Measurements from ENCODE around the gene ARHGEF3. TPM values are rescaled to one million over a fixed set of nuclear protein-coding genes. Genes with fewer than 3 reads are reported as not detected.

Gene ARHGEF3
- total RNA-seq, 1 donor from 2014 or later, result 17.4 TPM

GRCh38 chr3:56706629-56707028 lies 95.1 kb downstream of the ARHGEF3 start:
- no peak for TF ChIP-seq POLR2AphosphoS5 (IDR thresholded peaks at IDR 0.05; ENCODE audit: insufficient read depth in 1 of 2, low read depth in 1 of 2)
- DNase-seq (ENCODE audit: extremely low spot score in 2 of 2), result no peak
- no peak overlapping the region for H3K4me3 ChIP-seq
- intact Hi-C loops (cut with DNase I), result no loop called here
- no peaks in the 10 kb centered on the region for H3K36me3 ChIP-seq
- H3K9me3 ChIP-seq, result no peaks in the 10 kb centered on the region
- no peaks in the 10 kb centered on the region for H3K4me1 ChIP-seq
- H3K27me3 ChIP-seq, result no peaks in the 10 kb centered on the region
- no peak overlapping the region for H3K27ac ChIP-seq

- Histone ChIP-seq H3K9me3 (no peaks in the 10 kb centered on the region), H3K27me3 (no peaks in the 10 kb centered on the region), H3K36me3 (no peaks in the 10 kb centered on the region), H3K4me1 (no peaks in the 10 kb centered on the region), H3K4me3 (no peak overlapping the region), H3K27ac (no peak overlapping the region)
- TF ChIP-seq CTCF (IDR thresholded peaks at IDR 0.05) (no peak), POLR2AphosphoS5 (IDR thresholded peaks at IDR 0.05; ENCODE audit: insufficient read depth in 1 of 2, low read depth in 1 of 2) (no peak), POLR2A (IDR thresholded peaks at IDR 0.05) (no peak)
- intact Hi-C loops (cut with DNase I), result loop anchor here (5.0 kb wide), 1 partner anchor 283 kb away; no protein-coding TSS in a partner anchor
- no peak for DNase-seq (ENCODE audit: extremely low spot score in 2 of 2)
Measured at GRCh38 chr3:56704706-56705105, 97.0 kb downstream of the ARHGEF3 start.

GRCh38 chr3:56702490-56703315 lies 99.0 kb downstream of the ARHGEF3 start:
- no peaks in the 10 kb centered on the region for H3K9me3 ChIP-seq
- no peak for DNase-seq (ENCODE audit: extremely low spot score in 2 of 2)
- H3K27me3 ChIP-seq, result no peaks in the 10 kb centered on the region
- intact Hi-C loops (cut with DNase I), result loop anchor here (5.0 kb wide), 1 partner anchor 285 kb away; no protein-coding TSS in a partner anchor
- H3K4me3 ChIP-seq, result no peak overlapping the region
- H3K4me1 ChIP-seq, result no peaks in the 10 kb centered on the region
- no peak overlapping the region for H3K27ac ChIP-seq
- H3K36me3 ChIP-seq, result no peaks in the 10 kb centered on the region
- peak in 1 of 2 donors; percentile 80 for TF ChIP-seq POLR2AphosphoS5 (IDR thresholded peaks at IDR 0.05; ENCODE audit: insufficient read depth in 1 of 2, low read depth in 1 of 2)
- no peak for TF ChIP-seq POLR2A (IDR thresholded peaks at IDR 0.05)
- peak; percentile 89 to 90 (median 90) for TF ChIP-seq CTCF (IDR thresholded peaks at IDR 0.05)

- intact Hi-C loops (cut with DNase I), result loop anchor here (2.0 to 5.0 kb wide), 2 partner anchors 101 to 287 kb away; partner anchors contain the start of gene ARHGEF3
- no peak overlapping the region for H3K4me3 ChIP-seq
- no peak for DNase-seq (ENCODE audit: extremely low spot score in 2 of 2)
- H3K27ac ChIP-seq, result no peak overlapping the region
- no peaks in the 10 kb centered on the region for H3K4me1 ChIP-seq
- TF ChIP-seq CTCF (IDR thresholded peaks at IDR 0.05), result no peak
- TF ChIP-seq POLR2AphosphoS5 (IDR thresholded peaks at IDR 0.05; ENCODE audit: insufficient read depth in 1 of 2, low read depth in 1 of 2), result no peak
- no peak for TF ChIP-seq POLR2A (IDR thresholded peaks at IDR 0.05)
- no peaks in the 10 kb centered on the region for H3K9me3 ChIP-seq
- H3K36me3 ChIP-seq, result no peaks in the 10 kb centered on the region
- H3K27me3 ChIP-seq, result no peaks in the 10 kb centered on the region
Measured at GRCh38 chr3:56700151-56700550, 101.6 kb downstream of the ARHGEF3 start.

- no peak overlapping the region for H3K4me3 ChIP-seq
- no peaks in the 10 kb centered on the region for H3K36me3 ChIP-seq
- no peaks in the 10 kb centered on the region for H3K27me3 ChIP-seq
- TF ChIP-seq POLR2AphosphoS5 (IDR thresholded peaks at IDR 0.05; ENCODE audit: insufficient read depth in 1 of 2, low read depth in 1 of 2) (no peak), POLR2A (IDR thresholded peaks at IDR 0.05) (no peak)
- intact Hi-C loops (cut with DNase I), result no loop called here
- H3K4me1 ChIP-seq, result no peaks in the 10 kb centered on the region
- DNase-seq (ENCODE audit: extremely low spot score in 2 of 2), result no peak
- no peak overlapping the region for H3K27ac ChIP-seq
- H3K9me3 ChIP-seq, result no peaks in the 10 kb centered on the region
Measured at GRCh38 chr3:56694867-56695683, 106.7 kb downstream of the ARHGEF3 start.
